Activated T-helper 17 cell treated with anti-CD3 and anti-CD28 coated beads, Interleukin-2, amount 50 U/mL, for 72 hours (primary cell): ENCODE results near the gene RNF224. TPM values are rescaled to one million over a fixed set of nuclear protein-coding genes. Genes with fewer than 3 reads are reported as not detected.
A peak's percentile ranks its signal among the peaks of the same experiment; 100 is the strongest.

ENCODE experiments used
- ATAC-seq: fragments of 150-1000 bp; cut with Tn5 transposase; replicated peaks from 2 replicates; pipeline ENCODE4 v1.10.0; 2021; ENCODE audit warnings: mild to moderate bottlenecking, moderate library complexity
- H3K27ac Mint-ChIP-seq: one replicate; pipeline ENCODE4 v1.8.0; 2022; ENCODE audit warnings: mixed read lengths
- H3K27me3 Mint-ChIP-seq: one replicate; pipeline ENCODE4 v1.8.0; 2022; ENCODE audit warnings: mixed read lengths
- H3K36me3 Mint-ChIP-seq: one replicate; pipeline ENCODE4 v1.8.0; 2022; ENCODE audit warnings: low read depth, mild to moderate bottlenecking, mixed read lengths
- H3K4me1 Mint-ChIP-seq: one replicate; pipeline ENCODE4 v1.8.0; 2022; ENCODE audit warnings: mixed read lengths
- H3K4me3 Mint-ChIP-seq: one replicate; pipeline ENCODE4 v1.8.0; 2022; ENCODE audit warnings: mild to moderate bottlenecking, mixed read lengths
- H3K9me3 Mint-ChIP-seq: one replicate; pipeline ENCODE4 v1.8.0; 2022; ENCODE audit warnings: mixed read lengths
- total RNA-seq, 2 donors: library from RNA; stranded (reverse); gene quantifications; one replicate each; pipeline ENCODE4 v1.2.3, GENCODE V29; 2022

The RNF224 gene
- total RNA-seq, 2 donors from 2014 or later = 0.17 TPM; not detected in 1

DNA sequence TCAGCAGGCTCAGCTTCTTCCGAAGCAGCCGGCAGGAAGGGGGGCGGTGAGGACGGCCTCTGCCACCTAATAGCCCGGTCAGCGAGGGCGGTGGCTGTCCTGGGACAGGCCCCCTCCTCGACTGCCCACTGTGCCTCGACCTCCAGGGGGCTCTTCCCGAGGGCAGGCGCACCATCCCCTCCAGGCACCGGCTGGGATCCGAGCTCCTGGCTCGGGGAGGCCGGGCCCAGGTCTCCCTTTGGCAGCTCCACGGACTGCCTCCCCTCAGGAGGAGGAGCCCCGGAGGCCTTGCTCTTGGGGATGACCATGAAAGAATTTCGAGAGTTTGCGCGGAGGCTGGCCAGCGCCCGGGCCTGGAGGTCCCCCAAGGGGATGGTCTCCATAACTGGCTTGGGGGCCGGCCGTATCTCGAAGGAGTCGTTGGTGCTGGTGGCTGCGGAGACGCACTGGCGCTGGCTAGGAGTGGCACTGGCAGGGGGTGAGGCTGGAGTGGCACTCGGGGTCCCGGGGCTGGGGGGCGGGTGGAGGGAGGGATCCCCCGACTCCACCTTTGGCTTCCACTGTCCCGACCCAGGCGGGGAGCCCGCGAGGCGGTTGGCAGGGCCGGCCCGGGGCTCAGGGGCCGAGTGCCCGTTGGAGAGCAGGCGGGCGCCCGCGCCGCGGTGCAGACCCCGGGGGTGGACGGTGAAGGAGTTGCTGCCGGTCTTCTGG lies 27.7 kb upstream of the RNF224 start:
- Mint-ChIP-seq H3K4me1 (no peaks in the 10 kb centered on the region), H3K4me3 (peak overlapping the region; percentile 69), H3K36me3 (no peaks in the 10 kb centered on the region), H3K27me3 (no peaks in the 10 kb centered on the region), H3K27ac (no peak overlapping the region), H3K9me3 (no peaks in the 10 kb centered on the region)
- no peak for ATAC-seq

DNA sequence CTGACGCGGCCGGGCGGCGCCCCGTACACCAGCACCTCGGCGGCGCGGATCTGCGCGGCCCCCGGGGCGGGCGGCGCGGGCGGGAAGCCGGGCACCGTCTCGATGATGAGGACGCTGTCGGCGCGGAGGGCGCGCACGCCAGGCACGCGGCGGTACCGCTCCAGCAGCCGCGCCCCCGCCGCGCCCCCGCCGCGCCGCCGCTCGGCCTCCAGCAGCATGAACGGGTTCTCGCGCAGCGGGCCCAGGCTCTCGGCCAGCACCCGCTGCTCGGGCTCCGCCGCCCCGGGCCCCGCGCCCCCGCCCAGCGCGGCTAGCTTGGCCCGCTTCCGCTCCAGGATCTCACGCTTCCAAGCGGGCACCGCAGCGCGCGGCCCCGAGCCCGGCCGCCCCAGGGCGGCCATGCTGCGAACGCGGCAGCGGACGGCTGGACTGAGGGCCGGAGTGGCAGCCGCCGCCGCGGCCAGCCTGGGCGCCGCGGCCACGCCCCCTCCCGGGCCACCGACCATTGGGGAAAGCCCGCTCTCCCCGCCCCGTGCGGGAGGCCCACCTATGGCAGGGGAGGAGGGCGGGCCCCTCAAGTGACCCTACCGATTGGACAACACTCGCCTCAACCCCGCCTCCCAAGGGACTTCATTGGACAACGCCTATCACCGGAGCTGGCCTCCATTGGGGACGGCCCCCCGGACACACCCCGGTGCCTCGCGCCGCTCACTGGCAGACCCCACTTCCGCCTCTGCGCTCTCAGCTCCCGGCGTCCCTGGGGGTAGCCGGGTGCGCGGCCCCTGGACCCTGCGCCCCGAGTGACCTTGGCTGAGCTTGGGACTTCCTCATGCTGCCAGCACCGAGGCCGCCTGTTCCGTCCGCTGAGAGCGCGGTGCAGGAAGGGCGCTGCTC lies 26.7 kb upstream of the RNF224 start, which contains the start of gene TPRN:
TSS of gene TPRN (minus strand) at position 431 of the 894 bp plus-strand sequence. CDS start at position 401, 30 bp downstream.
- H3K4me3 Mint-ChIP-seq = peak within 1 kb of the TSS; percentile 85
- no peaks in the 10 kb centered on the region for H3K9me3 Mint-ChIP-seq
- ATAC-seq = peak; percentile 98

DNA sequence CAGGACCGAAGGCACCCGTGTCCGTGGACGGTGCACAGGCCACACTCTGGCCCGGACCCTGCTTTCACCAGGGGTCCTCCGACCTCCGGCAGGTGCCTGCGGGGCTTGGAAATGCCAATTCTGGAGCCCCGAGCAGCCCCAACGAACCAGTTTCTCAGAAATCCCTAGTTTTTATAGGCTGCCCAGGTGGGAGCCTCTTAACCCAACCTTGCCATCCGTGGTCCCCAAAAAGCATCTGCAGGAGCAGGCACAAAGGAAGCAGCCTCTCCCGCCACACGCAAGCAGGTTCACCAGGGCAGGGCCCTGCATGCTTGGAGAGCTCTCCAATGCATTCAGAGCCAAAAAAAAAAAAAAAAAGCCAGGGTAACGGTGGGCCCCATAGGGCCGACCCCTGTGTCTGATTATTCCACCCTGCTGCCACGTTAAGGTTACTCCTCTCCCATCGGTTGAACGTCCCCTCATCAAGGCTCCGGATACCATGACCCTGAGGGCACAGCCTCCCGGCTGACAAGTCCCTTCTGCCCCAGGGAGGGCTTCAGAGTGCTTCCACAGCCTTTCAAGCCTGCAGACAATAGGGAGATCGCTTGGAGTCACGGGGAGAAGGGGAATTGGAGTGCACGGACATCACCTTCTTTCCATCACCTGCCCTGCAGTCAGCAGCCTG lies 26.0 kb upstream of the RNF224 start:
- no peak for ATAC-seq
- peaks cover 1% of the 10 kb centered on the region for H3K4me1 Mint-ChIP-seq
- H3K9me3 Mint-ChIP-seq = no peaks in the 10 kb centered on the region
- no peaks in the 10 kb centered on the region for H3K27me3 Mint-ChIP-seq
- peaks cover under 1% of the 10 kb centered on the region for H3K36me3 Mint-ChIP-seq
- peak overlapping the region; percentile 85 for H3K4me3 Mint-ChIP-seq
- peak overlapping the region; percentile 66 for H3K27ac Mint-ChIP-seq

More for the DNA sequence above, 26.7 kb upstream of the RNF224 start, which contains the start of gene TPRN:
- Mint-ChIP-seq H3K27me3 (no peaks in the 10 kb centered on the region), H3K36me3 (no peaks in the 10 kb centered on the region), H3K27ac (peak within 1 kb of the TSS; percentile 66), H3K4me1 (no peaks in the 10 kb centered on the region)

DNA sequence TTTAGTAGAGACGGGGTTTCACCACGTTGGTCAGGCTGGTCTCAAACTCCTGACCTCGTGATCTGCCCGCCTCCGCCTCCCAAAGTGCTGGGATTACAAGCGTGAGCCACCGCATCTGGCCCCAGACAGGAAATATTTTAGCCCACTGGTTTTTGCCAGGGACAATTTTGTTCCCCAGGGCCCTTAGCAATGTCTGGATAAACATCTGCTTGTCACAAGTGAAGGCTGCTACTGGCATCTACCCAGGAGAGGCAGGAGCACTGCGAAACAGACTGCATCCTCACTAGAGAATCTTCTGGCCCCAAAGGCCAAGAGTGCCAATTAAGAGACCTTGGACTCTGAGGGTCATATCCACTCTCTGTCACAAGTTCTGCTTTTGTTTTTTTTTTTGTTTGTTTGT lies 24.3 kb upstream of the RNF224 start:
- Mint-ChIP-seq H3K27ac (no peak overlapping the region), H3K4me1 (peaks cover 15% of the 10 kb centered on the region), H3K9me3 (no peaks in the 10 kb centered on the region), H3K36me3 (peaks cover 16% of the 10 kb centered on the region), H3K4me3 (peak overlapping the region; percentile 85), H3K27me3 (no peaks in the 10 kb centered on the region)
- ATAC-seq = no peak

DNA sequence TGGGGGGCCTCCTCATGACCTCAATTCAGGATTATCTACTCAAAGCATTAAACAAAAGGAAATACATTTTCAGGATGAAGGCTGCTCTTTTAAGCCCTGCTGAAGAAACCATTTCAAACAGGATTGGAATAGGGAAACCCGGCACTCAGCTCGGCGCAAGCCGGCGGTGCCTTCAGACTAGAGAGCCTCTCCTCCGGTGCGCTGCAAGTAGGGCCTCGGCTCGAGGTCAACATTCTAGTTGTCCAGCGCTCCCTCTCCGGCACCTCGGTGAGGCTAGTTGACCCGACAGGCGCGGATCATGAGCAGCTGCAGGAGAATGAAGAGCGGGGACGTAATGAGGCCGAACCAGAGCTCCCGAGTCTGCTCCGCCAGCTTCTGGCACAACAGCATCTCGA lies 22.6 kb upstream of the RNF224 start:
- H3K4me1 Mint-ChIP-seq = peaks cover 15% of the 10 kb centered on the region
- H3K9me3 Mint-ChIP-seq = no peaks in the 10 kb centered on the region
- H3K27me3 Mint-ChIP-seq = no peaks in the 10 kb centered on the region
- peak overlapping the region; percentile 90 for H3K4me3 Mint-ChIP-seq
- peak overlapping the region; percentile 88 for H3K27ac Mint-ChIP-seq
- peaks cover 31% of the 10 kb centered on the region for H3K36me3 Mint-ChIP-seq
- ATAC-seq = no peak

DNA sequence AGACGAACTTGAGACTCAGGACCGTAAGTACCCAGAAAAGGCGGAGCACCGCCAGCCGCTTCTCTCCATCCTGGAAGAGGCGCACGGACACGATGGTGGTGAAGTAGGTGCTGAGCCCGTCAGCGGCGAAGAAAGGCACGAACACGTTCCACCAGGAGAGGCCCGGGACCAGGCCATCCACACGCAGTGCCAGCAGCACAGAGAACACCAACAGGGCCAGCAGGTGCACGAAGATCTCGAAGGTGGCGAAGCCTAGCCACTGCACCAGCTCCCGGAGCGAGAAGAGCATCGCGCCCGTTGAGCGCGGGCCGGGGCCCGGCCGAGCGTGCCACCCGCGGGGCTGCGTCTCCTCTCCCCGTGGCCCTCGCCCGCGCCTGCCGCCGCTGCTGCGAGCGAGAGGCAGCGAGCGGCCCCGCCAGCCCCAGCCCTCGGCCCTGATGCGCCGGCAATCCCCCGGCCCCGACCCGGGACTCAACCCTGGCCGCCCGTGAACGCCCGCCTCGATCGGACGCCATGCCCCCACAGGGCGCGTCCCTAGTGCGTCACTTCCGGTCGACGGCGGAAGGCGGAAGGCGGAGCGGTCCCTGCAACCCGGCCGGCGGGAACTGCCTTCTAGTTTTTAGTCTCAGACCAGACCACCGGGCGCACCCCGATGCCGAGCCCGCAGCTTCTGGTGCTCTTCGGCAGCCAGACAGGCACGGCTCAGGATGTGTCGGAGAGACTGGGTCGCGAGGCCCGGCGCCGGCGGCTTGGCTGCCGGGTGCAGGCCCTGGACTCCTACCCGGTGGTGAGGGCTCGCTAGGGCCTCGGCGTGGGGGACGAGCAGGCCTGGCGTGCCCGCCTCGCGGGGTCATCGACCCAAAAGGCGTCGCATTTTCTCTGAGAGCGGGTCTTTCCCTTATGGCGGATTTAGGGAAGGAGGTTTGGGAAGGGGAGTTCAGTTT lies 21.9 kb upstream of the RNF224 start, which contains the start of the genes NDOR1 and TMEM203:
TSS of gene NDOR1 (plus strand) at position 575 of the 944 bp plus-strand sequence. CDS start at position 653, 78 bp downstream.
TSS of gene TMEM203 (minus strand) at position 523 of the 944 bp plus-strand sequence. CDS start at position 289, 234 bp downstream.
- H3K27me3 Mint-ChIP-seq = no peaks in the 10 kb centered on the region
- H3K27ac Mint-ChIP-seq = peak within 1 kb of the TSS; percentile 88
- no peaks in the 10 kb centered on the region for H3K9me3 Mint-ChIP-seq
- H3K36me3 Mint-ChIP-seq = peaks cover 31% of the 10 kb centered on the region
- peak; percentile 61 for ATAC-seq
- H3K4me3 Mint-ChIP-seq = peak within 1 kb of the TSS; percentile 90
- H3K4me1 Mint-ChIP-seq = peaks cover 15% of the 10 kb centered on the region

DNA sequence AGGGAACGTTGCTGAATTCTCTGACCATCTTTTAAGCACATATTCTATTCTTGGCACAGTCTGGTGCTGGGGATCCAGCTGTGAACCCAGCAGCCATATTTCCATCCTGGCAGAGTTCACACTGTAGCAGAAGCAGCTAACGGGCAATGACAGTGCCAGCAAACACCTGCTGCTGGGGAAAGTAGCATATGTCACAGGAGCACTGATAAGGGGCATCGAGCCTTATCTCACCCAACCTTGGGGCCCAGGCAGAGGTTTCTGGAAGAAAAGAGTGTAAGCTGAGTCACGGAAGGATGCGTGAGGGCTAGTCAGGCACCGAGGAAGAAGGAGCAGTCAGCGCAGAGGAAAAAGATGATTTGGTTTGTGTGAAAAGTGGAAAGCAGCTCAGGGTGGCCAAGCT lies 20.7 kb upstream of the RNF224 start:
- no peaks in the 10 kb centered on the region for H3K27me3 Mint-ChIP-seq
- H3K4me1 Mint-ChIP-seq = peaks cover 15% of the 10 kb centered on the region
- H3K36me3 Mint-ChIP-seq = peaks cover 31% of the 10 kb centered on the region
- H3K4me3 Mint-ChIP-seq = peak overlapping the region; percentile 90
- no peaks in the 10 kb centered on the region for H3K9me3 Mint-ChIP-seq
- ATAC-seq = no peak
- H3K27ac Mint-ChIP-seq = peak overlapping the region; percentile 88

DNA sequence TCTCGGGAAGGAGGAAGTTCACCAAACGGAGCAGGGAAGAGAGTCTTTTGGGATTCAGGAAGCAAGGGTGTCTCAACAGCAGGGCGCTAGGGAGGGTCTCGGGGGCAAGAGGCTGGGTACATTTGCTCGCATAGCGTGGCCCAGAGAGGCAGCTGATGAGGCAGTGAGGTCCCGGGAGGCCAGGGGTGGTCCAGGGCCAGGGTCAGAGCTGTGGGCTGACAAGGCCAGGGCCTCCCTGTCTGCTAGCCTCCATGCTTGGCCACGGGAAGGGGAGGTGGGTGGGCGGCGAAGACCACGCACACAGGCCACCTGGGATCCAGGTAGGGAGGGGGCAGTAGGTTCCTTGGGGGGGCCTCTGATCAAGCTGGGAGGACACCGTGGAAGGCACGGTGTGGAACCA lies 15.8 kb upstream of the RNF224 start:
- Mint-ChIP-seq H3K27ac (peak overlapping the region; percentile 60), H3K9me3 (no peaks in the 10 kb centered on the region), H3K4me1 (peaks cover 12% of the 10 kb centered on the region), H3K27me3 (no peaks in the 10 kb centered on the region), H3K4me3 (no peak overlapping the region), H3K36me3 (peaks cover 28% of the 10 kb centered on the region)
- no peak for ATAC-seq

DNA sequence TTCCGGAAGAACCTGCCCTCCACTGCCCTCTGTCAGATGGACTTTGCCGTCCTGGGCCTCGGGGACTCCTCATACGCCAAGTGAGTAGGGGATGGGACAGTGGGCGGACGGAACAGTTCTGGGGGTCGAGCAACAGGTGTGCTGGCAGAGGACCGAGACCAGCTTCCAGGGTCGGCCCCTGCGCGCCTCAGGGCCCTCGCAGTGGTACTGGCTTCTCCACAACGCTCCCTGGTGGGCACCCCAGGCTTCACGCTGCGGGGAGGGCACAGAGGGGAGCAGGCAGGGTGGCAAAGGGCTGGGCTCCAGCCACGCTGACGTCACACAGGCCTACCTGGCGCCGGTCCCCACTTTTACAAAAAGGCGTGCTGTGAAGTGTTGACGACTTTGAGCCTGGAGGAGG lies 14.8 kb upstream of the RNF224 start:
- Mint-ChIP-seq H3K27ac (no peak overlapping the region), H3K27me3 (no peaks in the 10 kb centered on the region), H3K9me3 (no peaks in the 10 kb centered on the region), H3K4me3 (no peak overlapping the region), H3K4me1 (peaks cover 2% of the 10 kb centered on the region), H3K36me3 (peaks cover 18% of the 10 kb centered on the region)
- ATAC-seq = no peak

DNA sequence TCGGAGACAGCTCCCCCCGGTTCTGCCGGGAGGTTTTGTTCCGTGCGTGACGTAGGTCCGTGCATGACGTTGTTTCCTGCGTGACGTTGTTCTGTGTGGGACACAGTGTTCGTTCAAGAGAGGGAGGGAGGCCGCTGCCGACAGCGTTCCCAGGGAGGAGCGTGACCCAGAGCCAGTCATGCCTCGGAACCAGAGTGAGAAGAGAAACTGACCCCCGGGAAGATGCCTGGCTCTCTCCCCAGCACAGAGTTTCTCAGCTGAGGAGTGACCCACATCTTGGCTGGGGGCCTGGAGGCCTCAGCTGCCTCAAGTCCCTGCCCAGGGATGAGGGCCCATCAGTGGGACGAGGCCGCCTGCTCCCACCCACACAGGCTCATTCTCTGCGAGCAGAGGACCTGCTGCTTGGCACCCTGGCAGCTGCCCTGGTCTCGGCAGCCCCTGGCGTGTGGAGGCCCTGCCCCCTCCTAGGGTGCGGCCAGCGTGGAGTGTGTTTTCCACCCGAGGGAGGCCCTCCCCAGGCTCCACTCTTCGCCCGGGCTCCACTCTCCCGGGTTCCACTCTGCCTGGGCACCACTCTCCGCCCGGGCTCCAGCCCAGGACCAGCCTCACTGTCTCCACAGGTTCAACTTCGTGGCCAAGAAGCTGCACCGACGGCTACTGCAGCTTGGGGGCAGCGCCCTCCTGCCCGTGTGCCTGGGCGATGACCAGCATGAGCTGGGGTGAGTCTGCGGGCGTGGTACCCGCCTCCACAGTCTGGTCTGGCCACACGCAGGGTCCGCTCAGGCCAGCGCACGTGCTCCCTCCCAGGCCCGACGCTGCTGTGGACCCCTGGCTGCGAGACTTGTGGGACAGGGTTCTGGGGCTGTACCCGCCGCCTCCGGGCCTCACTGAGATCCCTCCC lies 13.9 kb upstream of the RNF224 start:
- Mint-ChIP-seq H3K36me3 (peaks cover 11% of the 10 kb centered on the region), H3K27me3 (no peaks in the 10 kb centered on the region), H3K27ac (no peak overlapping the region), H3K9me3 (no peaks in the 10 kb centered on the region), H3K4me3 (no peak overlapping the region), H3K4me1 (no peaks in the 10 kb centered on the region)
- no peak for ATAC-seq

DNA sequence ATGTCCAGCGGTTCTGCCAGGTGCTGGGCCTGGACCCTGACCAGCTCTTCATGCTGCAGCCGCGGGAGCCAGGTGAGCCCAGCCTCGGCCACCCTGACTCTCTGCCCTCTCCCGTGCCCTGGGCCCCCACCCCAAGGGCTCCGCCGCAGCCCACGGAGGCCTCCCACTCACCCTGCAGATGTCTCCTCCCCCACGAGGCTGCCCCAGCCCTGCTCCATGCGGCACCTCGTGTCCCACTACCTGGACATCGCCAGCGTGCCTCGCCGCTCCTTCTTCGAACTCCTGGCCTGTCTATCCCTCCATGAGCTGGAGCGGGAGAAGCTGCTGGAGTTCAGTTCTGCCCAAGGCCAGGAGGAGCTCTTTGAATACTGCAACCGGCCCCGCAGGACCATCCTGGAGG lies 12.7 kb upstream of the RNF224 start:
- Mint-ChIP-seq H3K4me1 (no peaks in the 10 kb centered on the region), H3K36me3 (no peaks in the 10 kb centered on the region), H3K4me3 (no peak overlapping the region), H3K9me3 (no peaks in the 10 kb centered on the region), H3K27ac (no peak overlapping the region), H3K27me3 (no peaks in the 10 kb centered on the region)
- ATAC-seq = no peak

DNA sequence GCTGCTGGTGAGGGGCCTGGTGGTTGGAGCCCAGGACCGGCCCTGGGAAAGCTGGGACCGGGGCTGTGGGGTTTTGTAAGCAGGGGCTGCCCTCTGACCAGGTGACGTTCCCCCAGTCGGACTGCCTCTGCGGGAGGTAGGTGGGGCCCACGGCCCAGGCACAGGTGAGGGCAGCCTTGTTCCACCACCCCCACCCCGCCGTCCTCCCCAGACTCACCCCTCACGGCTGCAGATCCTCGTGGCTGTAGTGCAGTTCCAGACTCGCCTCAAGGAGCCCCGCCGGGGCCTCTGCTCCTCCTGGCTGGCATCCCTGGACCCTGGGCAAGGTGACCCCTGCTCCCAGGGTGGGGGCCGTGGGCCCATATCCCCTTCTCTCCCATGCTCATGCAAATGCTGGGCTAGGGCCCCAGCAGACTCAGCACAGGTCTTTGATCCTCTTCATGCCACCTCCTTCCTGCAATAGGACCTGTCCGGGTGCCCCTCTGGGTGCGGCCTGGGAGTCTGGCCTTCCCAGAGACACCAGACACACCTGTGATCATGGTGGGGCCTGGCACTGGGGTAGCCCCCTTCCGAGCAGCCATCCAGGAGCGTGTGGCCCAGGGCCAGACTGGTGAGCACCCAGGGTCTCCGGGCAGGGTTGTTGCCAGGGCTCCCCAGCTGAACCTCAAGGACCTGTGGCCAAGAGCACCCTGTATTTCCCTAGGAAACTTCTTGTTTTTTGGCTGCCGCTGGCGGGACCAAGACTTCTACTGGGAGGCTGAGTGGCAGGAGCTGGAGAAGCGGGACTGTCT lies 11.9 kb upstream of the RNF224 start:
- ATAC-seq = no peak
- Mint-ChIP-seq H3K4me3 (no peak overlapping the region), H3K27me3 (no peaks in the 10 kb centered on the region), H3K27ac (no peak overlapping the region), H3K9me3 (no peaks in the 10 kb centered on the region), H3K4me1 (no peaks in the 10 kb centered on the region), H3K36me3 (no peaks in the 10 kb centered on the region)
